Keratinocyte (primary cell): ENCODE data around the gene TRIM69. TPM values are rescaled to one million over a fixed set of nuclear protein-coding genes. Genes with fewer than 3 reads are reported as not detected.
A peak's percentile ranks its signal among the peaks of the same experiment; 100 is the strongest.

Experiments
- DNase-seq: peaks from one replicate; pipeline ENCODE4 v3.0.0-alpha.2; 2011; ENCODE audit warnings: low read depth, missing footprints, low spot score
- FAIRE-seq: peaks from 2 replicates; lab custom pipeline; 2011; peaks lifted over from hg19 to GRCh38; lab: Jason Lieb, UNC
- H2AFZ ChIP-seq: 2 replicates; pipeline ENCODE4 v1.6.0; 2012; ENCODE audit warnings: low read length, control low read depth, inconsistent platforms; ENCODE audit not compliant: control insufficient read depth
- H3K27ac ChIP-seq: 2 replicates; pipeline ENCODE4 v1.5.1; 2011; ENCODE audit warnings: low read length; ENCODE audit not compliant: control insufficient read depth, insufficient read depth
- H3K27me3 ChIP-seq: 3 replicates; pipeline ENCODE4 v1.6.0; 2011; ENCODE audit warnings: low read length; ENCODE audit not compliant: control insufficient read depth, insufficient read depth; ENCODE audit errors: extremely low read depth
- H3K36me3 ChIP-seq, 2 experiments: 2 replicates in 1 of 2; 3 replicates in 1 of 2; pipeline ENCODE4 v1.5.1; 2011; ENCODE audit warnings: low read length in 2 of 2, mild to moderate bottlenecking in 1 of 2; ENCODE audit not compliant: control insufficient read depth in 2 of 2, insufficient read depth in 2 of 2; ENCODE audit errors: extremely low read depth in 1 of 2
- H3K4me1 ChIP-seq: 3 replicates; pipeline ENCODE4 v1.5.1; 2011; ENCODE audit warnings: low read length; ENCODE audit not compliant: control insufficient read depth, insufficient read depth; ENCODE audit errors: extremely low read depth
- H3K4me2 ChIP-seq: 3 replicates; pipeline ENCODE4 v1.6.0; 2011; ENCODE audit warnings: low read depth, low read length; ENCODE audit not compliant: control insufficient read depth, insufficient read depth; ENCODE audit errors: extremely low read depth
- H3K4me3 ChIP-seq, 3 experiments: fragments of 200-600 bp in 1 of 3; sonication (generic) in 1 of 3; 2 replicates in 2 of 3; 3 replicates in 1 of 3; pipeline ENCODE4 v1.5.1; 2011 to 2016; ENCODE audit warnings: low read length in 3 of 3, mild to moderate bottlenecking in 3 of 3, control low read depth in 2 of 3, inconsistent platforms in 1 of 3, low read depth in 1 of 3, mixed read lengths in 1 of 3, mixed run types in 1 of 3, moderate library complexity in 1 of 3; ENCODE audit not compliant: control insufficient read depth in 2 of 3, insufficient read depth in 2 of 3; ENCODE audit errors: extremely low read depth in 1 of 3
- H3K79me2 ChIP-seq: 2 replicates; pipeline ENCODE4 v1.6.0; 2012; ENCODE audit warnings: low read length; ENCODE audit not compliant: control insufficient read depth, insufficient read depth
- H3K9ac ChIP-seq: 3 replicates; pipeline ENCODE4 v1.6.0; 2011; ENCODE audit warnings: low read length; ENCODE audit not compliant: control insufficient read depth, insufficient read depth; ENCODE audit errors: extremely low read depth
- H3K9me1 ChIP-seq: 3 replicates; pipeline ENCODE4 v1.6.0; 2011; ENCODE audit warnings: low read length; ENCODE audit not compliant: control insufficient read depth, insufficient read depth; ENCODE audit errors: extremely low read depth
- H3K9me3 ChIP-seq: 2 replicates; pipeline ENCODE4 v1.5.1; 2012; ENCODE audit warnings: low read depth, low read length; ENCODE audit not compliant: control insufficient read depth
- H4K20me1 ChIP-seq: 3 replicates; pipeline ENCODE4 v1.6.0; 2011; ENCODE audit warnings: low read length; ENCODE audit not compliant: control insufficient read depth, insufficient read depth; ENCODE audit errors: extremely low read depth
- CTCF ChIP-seq, 3 experiments: IDR thresholded peaks in 1 of 3; conservative IDR thresholded peaks in 1 of 3; optimal IDR thresholded peaks in 1 of 3; 2 replicates in 2 of 3; 3 replicates in 1 of 3; pipeline versions ENCODE3 to v1.5.1; 2011; ENCODE audit warnings: low read length in 3 of 3, mild to moderate bottlenecking in 3 of 3, moderate library complexity in 2 of 3, control low read depth in 1 of 3, inconsistent platforms in 1 of 3; ENCODE audit not compliant: insufficient read depth in 2 of 3; ENCODE audit errors: extremely low read depth in 1 of 3
- EZH2 ChIP-seq: IDR thresholded peaks from one replicate; pipeline ENCODE4 v1.6.1; 2012; ENCODE audit warnings: inconsistent platforms, mild to moderate bottlenecking, low read length, moderate library complexity
- dilution Hi-C: fragments of 300-500 bp; cut with MboI; formaldehyde crosslinking; loops from one replicate; pipeline ENCODE4 v1.7.0; 2020; ENCODE audit warnings: low sequenced_read_pairs; ENCODE audit not compliant: extremely low pct_ligation_motif_present
- polyA plus RNA-seq, 5 experiments: library from polyadenylated mRNA; depleted of rRNA in 3 of 5; stranded (reverse) in 3 of 5; stranded (forward) in 1 of 5; unstranded in 1 of 5; fragments of >200 nt; gene quantifications; 1 replicate in 1 of 5; 2 replicates in 3 of 5; 3 replicates in 1 of 5; pipeline versions ENCODE4 v1.2.1 to v1.2.3, GENCODE V29; 2011 to 2012; ENCODE audit warnings: missing spikeins in 2 of 5, low read depth in 1 of 5, low replicate concordance in 1 of 5

The TRIM69 gene
- polyA plus RNA-seq, 1 donor (not counting 4 experiments of a cell fraction or from before 2014, with no cell fraction given) = 11.0 TPM

- Histone ChIP-seq H3K27me3 (no peaks in the 10 kb centered on the region), H3K4me1 (peaks cover 40% of the 10 kb centered on the region), H3K9me1 (no peaks in the 10 kb centered on the region), H3K9ac (peak overlapping the region; percentile 90), H3K27ac (peak overlapping the region; percentile 97), H3K9me3 (no peaks in the 10 kb centered on the region), H4K20me1 (no peaks in the 10 kb centered on the region), H3K36me3 (no peaks in the 10 kb centered on the region), H2AFZ (peak overlapping the region; percentile 97), H3K4me3 (peak overlapping the region; percentile 52 to 90 (median 87)), H3K4me2 (peak overlapping the region; percentile 93), H3K79me2 (peaks cover 2% of the 10 kb centered on the region)
- FAIRE-seq = peak; percentile 85
- no peak for TF ChIP-seq EZH2
- no peak for TF ChIP-seq CTCF (optimal IDR thresholded peaks at IDR 0.05 in 1 of 3, IDR thresholded peaks at IDR 0.05 in 1 of 3, conservative IDR thresholded peaks at IDR 0.05 in 1 of 3; ENCODE audit: extremely low read depth in 1 of 3, insufficient read depth in 2 of 3, low read length in 3 of 3)
- DNase-seq = peak; percentile 71
- dilution Hi-C loops = no loop called here
Observed at GRCh38 chr15:44728576-44729407, 7.5 kb upstream of the TRIM69 start.

GRCh38 chr15:44729408-44730127, 6.8 kb upstream of the TRIM69 start:
- H4K20me1 ChIP-seq = no peaks in the 10 kb centered on the region
- peaks cover 2% of the 10 kb centered on the region for H3K79me2 ChIP-seq
- dilution Hi-C loops = no loop called here
- TF ChIP-seq CTCF (optimal IDR thresholded peaks at IDR 0.05 in 1 of 3, IDR thresholded peaks at IDR 0.05 in 1 of 3, conservative IDR thresholded peaks at IDR 0.05 in 1 of 3; ENCODE audit: extremely low read depth in 1 of 3, insufficient read depth in 2 of 3, low read length in 3 of 3) (no peak), EZH2 (no peak)
- peak overlapping the region; percentile 97 for H2AFZ ChIP-seq
- peak overlapping the region; percentile 90 for H3K9ac ChIP-seq
- H3K27me3 ChIP-seq = no peaks in the 10 kb centered on the region
- peaks cover 40% of the 10 kb centered on the region for H3K4me1 ChIP-seq
- peak overlapping the region; percentile 93 for H3K4me2 ChIP-seq
- no peaks in the 10 kb centered on the region for H3K36me3 ChIP-seq
- H3K4me3 ChIP-seq = peak overlapping the region; percentile 52 to 90 (median 87)
- no peak for DNase-seq
- no peaks in the 10 kb centered on the region for H3K9me1 ChIP-seq
- H3K9me3 ChIP-seq = no peaks in the 10 kb centered on the region
- no peak for FAIRE-seq
- H3K27ac ChIP-seq = peak overlapping the region; percentile 97
